HPDE6-E6E7 (cell line): ENCODE results near the gene ZNF526.

Experiments
- DNase-seq: peaks from one replicate; pipeline ENCODE4 v3.0.0; 2011; ENCODE audit warnings: missing footprints; ENCODE audit errors: extremely low spot score

ZNF526 gene

GRCh38 chr19:42196011-42197001 lies 23.8 kb upstream of the ZNF526 start:
- no peak for DNase-seq

GRCh38 chr19:42197375-42197817 lies 22.7 kb upstream of the ZNF526 start:
- no peak for DNase-seq

- DNase-seq = no peak
Measured at GRCh38 chr19:42198676-42199439, 21.3 kb upstream of the ZNF526 start.

- peak; percentile 81 for DNase-seq
Measured at GRCh38 chr19:42199440-42200115, 20.5 kb upstream of the ZNF526 start.

- DNase-seq = no peak
Measured at GRCh38 chr19:42200116-42200715, 19.9 kb upstream of the ZNF526 start.

- no peak for DNase-seq
Measured at GRCh38 chr19:42201489-42202289, 18.4 kb upstream of the ZNF526 start.

GRCh38 chr19:42202290-42202880 lies 17.7 kb upstream of the ZNF526 start:
- no peak for DNase-seq

GRCh38 chr19:42203700-42204099 lies 16.4 kb upstream of the ZNF526 start:
- DNase-seq = no peak

- DNase-seq = no peak
Measured at GRCh38 chr19:42204664-42205063, 15.4 kb upstream of the ZNF526 start.

GRCh38 chr19:42206871-42207755 lies 13.0 kb upstream of the ZNF526 start:
- peak; percentile 86 for DNase-seq

GRCh38 chr19:42207767-42208271 lies 12.3 kb upstream of the ZNF526 start:
- peak; percentile 79 for DNase-seq

- no peak for DNase-seq
Measured at GRCh38 chr19:42208612-42209011, 11.5 kb upstream of the ZNF526 start.

GRCh38 chr19:42212886-42213285 lies 7.2 kb upstream of the ZNF526 start:
- no peak for DNase-seq

- no peak for DNase-seq
Measured at GRCh38 chr19:42214810-42215485, 5.2 kb upstream of the ZNF526 start.

- no peak for DNase-seq
Measured at GRCh38 chr19:42216653-42217519, 3.2 kb upstream of the ZNF526 start.

GRCh38 chr19:42217520-42218437 lies 2.3 kb upstream of the ZNF526 start, which contains the start of gene DEDD2:
TSS of gene DEDD2 (minus strand) at chr19:42217677. CDS start at chr19:42217007, 670 bp downstream.
- DNase-seq = peak; percentile 84
